ENCODE results near the gene TSKS. TPM values are rescaled to one million over a fixed set of nuclear protein-coding genes. Genes with fewer than 3 reads are reported as not detected.

Gene TSKS
- total RNA-seq, 2 experiments from 2014 or later: not detected

DNA sequence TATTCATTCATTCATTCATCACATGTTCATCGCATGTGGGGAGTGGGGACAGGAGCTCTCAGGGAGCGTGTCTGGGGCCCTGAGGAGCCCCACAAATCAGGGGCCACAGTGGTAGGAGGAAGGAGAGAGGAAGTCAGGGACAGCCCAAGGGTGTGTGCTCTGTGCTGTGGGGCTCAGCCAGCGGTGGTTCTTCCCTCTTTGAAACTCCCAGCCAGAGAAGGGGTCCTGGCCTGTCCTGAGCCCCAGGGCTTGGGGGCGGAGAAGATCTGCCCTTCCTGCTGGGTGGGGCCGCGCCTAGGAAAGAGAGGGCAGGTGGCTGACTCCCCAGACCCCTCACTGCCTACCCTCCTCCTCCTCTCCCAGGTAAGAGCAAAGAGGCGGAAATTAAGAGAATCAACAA is 18.3 kb upstream of the TSKS start:
- H3K4me1 ChIP-seq (ENCODE audit: insufficient read depth, low read length, poor library complexity, severe bottlenecking): peaks cover 15% of the 10 kb centered on the region
- ChIA-PET CTCF (ENCODE audit: unreplicated experiment) (no interaction called here), POLR2A (no interaction called here)
- H3K4me2 ChIP-seq (ENCODE audit: low read length): no peak overlapping the region
- intact Hi-C loops (cut with micrococcal nuclease; ENCODE audit: unreplicated experiment): no loop called here
- H3K9me3 ChIP-seq (ENCODE audit: low read length): no peaks in the 10 kb centered on the region
- no TSS peak for BruUV-seq (replicated peaks)
- H4K20me1 ChIP-seq (ENCODE audit: insufficient read depth, low read length): no peaks in the 10 kb centered on the region
- H3K9me2 ChIP-seq (ENCODE audit: insufficient read depth, low read length): no peaks in the 10 kb centered on the region
- H3K27ac ChIP-seq (ENCODE audit: low read depth, low read length, poor library complexity, severe bottlenecking): no peak overlapping the region
- no peak for TF ChIP-seq EZH2phosphoT487 (IDR thresholded peaks at IDR 0.05; ENCODE audit: borderline replicate concordance, low read depth, low read length)
- TF ChIP-seq, protein P1, sequence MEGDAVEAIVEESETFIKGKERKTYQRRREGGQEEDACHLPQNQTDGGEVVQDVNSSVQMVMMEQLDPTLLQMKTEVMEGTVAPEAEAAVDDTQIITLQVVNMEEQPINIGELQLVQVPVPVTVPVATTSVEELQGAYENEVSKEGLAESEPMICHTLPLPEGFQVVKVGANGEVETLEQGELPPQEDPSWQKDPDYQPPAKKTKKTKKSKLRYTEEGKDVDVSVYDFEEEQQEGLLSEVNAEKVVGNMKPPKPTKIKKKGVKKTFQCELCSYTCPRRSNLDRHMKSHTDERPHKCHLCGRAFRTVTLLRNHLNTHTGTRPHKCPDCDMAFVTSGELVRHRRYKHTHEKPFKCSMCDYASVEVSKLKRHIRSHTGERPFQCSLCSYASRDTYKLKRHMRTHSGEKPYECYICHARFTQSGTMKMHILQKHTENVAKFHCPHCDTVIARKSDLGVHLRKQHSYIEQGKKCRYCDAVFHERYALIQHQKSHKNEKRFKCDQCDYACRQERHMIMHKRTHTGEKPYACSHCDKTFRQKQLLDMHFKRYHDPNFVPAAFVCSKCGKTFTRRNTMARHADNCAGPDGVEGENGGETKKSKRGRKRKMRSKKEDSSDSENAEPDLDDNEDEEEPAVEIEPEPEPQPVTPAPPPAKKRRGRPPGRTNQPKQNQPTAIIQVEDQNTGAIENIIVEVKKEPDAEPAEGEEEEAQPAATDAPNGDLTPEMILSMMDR (conservative IDR thresholded peaks at IDR 0.05; ENCODE audit: low read length): no peak
- no peak for DNase-seq (ENCODE audit: low spot score)
- H3K79me2 ChIP-seq (ENCODE audit: insufficient read depth, low read depth, low read length): no peaks in the 10 kb centered on the region
- no peak overlapping the region for H2AFZ ChIP-seq (ENCODE audit: low read length)
- peaks cover 46% of the 10 kb centered on the region for H3K36me3 ChIP-seq (ENCODE audit: insufficient read depth, low read length)
- H3K4me3 ChIP-seq (ENCODE audit: low read depth, low read length, poor library complexity, severe bottlenecking): no peak overlapping the region

DNA sequence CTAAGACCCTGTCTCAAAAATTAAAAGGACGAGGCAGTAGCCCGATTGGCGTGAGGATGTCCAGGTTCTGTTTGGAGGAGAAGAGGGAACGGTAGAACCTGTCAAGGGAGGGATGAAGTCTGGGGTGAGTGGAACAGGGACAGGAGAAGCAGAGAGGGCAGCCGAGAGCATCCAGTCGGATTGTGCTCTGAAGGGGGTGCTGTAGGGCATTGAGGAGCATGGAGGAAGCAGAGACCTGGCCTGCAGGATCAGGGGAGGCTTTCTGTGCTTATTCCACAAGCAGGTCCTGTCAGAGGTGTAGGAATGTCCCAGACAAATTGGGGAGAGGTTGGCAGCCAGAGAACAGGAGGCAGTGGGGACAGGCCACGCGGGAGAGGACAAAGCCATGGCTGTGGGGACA is 17.8 kb upstream of the TSKS start:
- no peak overlapping the region for H2AFZ ChIP-seq (ENCODE audit: low read length)
- H3K27ac ChIP-seq (ENCODE audit: low read depth, low read length, poor library complexity, severe bottlenecking): peak overlapping the region; percentile 48
- no peaks in the 10 kb centered on the region for H3K9me3 ChIP-seq (ENCODE audit: low read length)
- H3K36me3 ChIP-seq (ENCODE audit: insufficient read depth, low read length): peaks cover 46% of the 10 kb centered on the region
- ChIA-PET POLR2A (no interaction called here), CTCF (ENCODE audit: unreplicated experiment) (no interaction called here)
- intact Hi-C loops (cut with micrococcal nuclease; ENCODE audit: unreplicated experiment): no loop called here
- H3K79me2 ChIP-seq (ENCODE audit: insufficient read depth, low read depth, low read length): no peaks in the 10 kb centered on the region
- no TSS peak for BruUV-seq (replicated peaks)
- H3K9me2 ChIP-seq (ENCODE audit: insufficient read depth, low read length): no peaks in the 10 kb centered on the region
- no peak overlapping the region for H3K4me3 ChIP-seq (ENCODE audit: low read depth, low read length, poor library complexity, severe bottlenecking)
- no peak for DNase-seq (ENCODE audit: low spot score)
- H4K20me1 ChIP-seq (ENCODE audit: insufficient read depth, low read length): no peaks in the 10 kb centered on the region
- no peak overlapping the region for H3K4me2 ChIP-seq (ENCODE audit: low read length)
- TF ChIP-seq, protein P1 (conservative IDR thresholded peaks at IDR 0.05; ENCODE audit: low read length): no peak
- no peak for TF ChIP-seq EZH2phosphoT487 (IDR thresholded peaks at IDR 0.05; ENCODE audit: borderline replicate concordance, low read depth, low read length)
- peaks cover 15% of the 10 kb centered on the region for H3K4me1 ChIP-seq (ENCODE audit: insufficient read depth, low read length, poor library complexity, severe bottlenecking)

GRCh38 chr19:49779731-49780555 is 16.8 kb upstream of the TSKS start:
- TF ChIP-seq, protein P1 (conservative IDR thresholded peaks at IDR 0.05; ENCODE audit: low read length): no peak
- no peak for TF ChIP-seq EZH2phosphoT487 (IDR thresholded peaks at IDR 0.05; ENCODE audit: borderline replicate concordance, low read depth, low read length)
- Histone ChIP-seq H3K4me2 (ENCODE audit: low read length) (peak overlapping the region; percentile 52), H3K4me3 (ENCODE audit: low read depth, low read length, poor library complexity, severe bottlenecking) (no peak overlapping the region), H2AFZ (ENCODE audit: low read length) (no peak overlapping the region), H3K36me3 (ENCODE audit: insufficient read depth, low read length) (peaks cover 40% of the 10 kb centered on the region), H3K9me2 (ENCODE audit: insufficient read depth, low read length) (no peaks in the 10 kb centered on the region), H4K20me1 (ENCODE audit: insufficient read depth, low read length) (no peaks in the 10 kb centered on the region), H3K4me1 (ENCODE audit: insufficient read depth, low read length, poor library complexity, severe bottlenecking) (peaks cover 15% of the 10 kb centered on the region), H3K27ac (ENCODE audit: low read depth, low read length, poor library complexity, severe bottlenecking) (peak overlapping the region; percentile 48), H3K9me3 (ENCODE audit: low read length) (no peaks in the 10 kb centered on the region), H3K79me2 (ENCODE audit: insufficient read depth, low read depth, low read length) (no peaks in the 10 kb centered on the region)
- no TSS peak for BruUV-seq (replicated peaks)
- DNase-seq (ENCODE audit: low spot score): peak; percentile 48
- CTCF ChIA-PET (ENCODE audit: unreplicated experiment): no interaction called here
- POLR2A ChIA-PET: no interaction called here
- intact Hi-C loops (cut with micrococcal nuclease; ENCODE audit: unreplicated experiment): no loop called here

Data from OCI-LY7 (cell line).